HG03571 (cell line): ENCODE measurements around the gene POLG2.
A peak's percentile ranks its signal among the peaks of the same experiment; 100 is the strongest.

Source experiments
- ATAC-seq: cut with Tn5 transposase; IDR thresholded peaks from one replicate; pipeline ENCODE4 v1.9.1; 2021; ENCODE audit not compliant: unreplicated experiment

Gene POLG2

GRCh38 chr17:64496786-64497564 lies at the start of gene POLG2:
Gene POLG2, minus strand, starts transcription at chr17:64497054. Its CDS starts 86 bp downstream, at chr17:64496968.
- peak; percentile 77 for ATAC-seq

GRCh38 chr17:64544742-64545141 lies 47.9 kb upstream of the POLG2 start:
- ATAC-seq = no peak

GRCh38 chr17:64540118-64540776 lies 43.4 kb upstream of the POLG2 start:
- ATAC-seq = no peak

- no peak for ATAC-seq
Measured at GRCh38 chr17:64538508-64539130, 41.8 kb upstream of the POLG2 start.

GRCh38 chr17:64537488-64537887 lies 40.6 kb upstream of the POLG2 start:
- ATAC-seq = no peak

- ATAC-seq = no peak
Measured at GRCh38 chr17:64536913-64537312, 40.1 kb upstream of the POLG2 start.

- no peak for ATAC-seq
Measured at GRCh38 chr17:64535357-64535756, 38.5 kb upstream of the POLG2 start.

GRCh38 chr17:64534187-64534586 lies 37.3 kb upstream of the POLG2 start:
- no peak for ATAC-seq

GRCh38 chr17:64533784-64534183 lies 36.9 kb upstream of the POLG2 start:
- ATAC-seq = no peak

GRCh38 chr17:64532409-64532808 lies 35.6 kb upstream of the POLG2 start:
- ATAC-seq = no peak

- no peak for ATAC-seq
Measured at GRCh38 chr17:64531955-64532371, 35.1 kb upstream of the POLG2 start.

GRCh38 chr17:64529221-64529620 lies 32.4 kb upstream of the POLG2 start:
- ATAC-seq = no peak

GRCh38 chr17:64527914-64528313 lies 31.1 kb upstream of the POLG2 start:
- ATAC-seq = no peak

- ATAC-seq = no peak
Measured at GRCh38 chr17:64520359-64520758, 23.5 kb upstream of the POLG2 start.

GRCh38 chr17:64519601-64520000 lies 22.7 kb upstream of the POLG2 start:
- no peak for ATAC-seq

GRCh38 chr17:64515829-64516228 lies 19.0 kb upstream of the POLG2 start:
- ATAC-seq = no peak

GRCh38 chr17:64515419-64515818 lies 18.6 kb upstream of the POLG2 start:
- no peak for ATAC-seq

GRCh38 chr17:64509179-64509578 lies 12.3 kb upstream of the POLG2 start:
- ATAC-seq = no peak

GRCh38 chr17:64508683-64509082 lies 11.8 kb upstream of the POLG2 start:
- ATAC-seq = no peak

- ATAC-seq = peak; percentile 17
Measured at GRCh38 chr17:64507413-64507782, 10.5 kb upstream of the POLG2 start.

GRCh38 chr17:64506576-64507412 lies 9.9 kb upstream of the POLG2 start, which contains the start of gene CEP95:
Gene CEP95, plus strand, starts transcription at chr17:64506977. Its CDS starts 121 bp downstream, at chr17:64507098.
- ATAC-seq = peak; percentile 48
